ENCODE data around the gene MAML3.
"Not testable (repeated sequence)": the region's sequence is repeated elsewhere in the genome, so short reads cannot be mapped to it uniquely, and the experiment has no call there.

The MAML3 gene

GRCh38 chr4:139719381-139720101, 434.4 kb downstream of the MAML3 start:
- in situ Hi-C loops (cut with HindIII; ENCODE audit: low sequenced_read_pairs): no loop called here

GRCh38 chr4:139718833-139719232, 435.2 kb downstream of the MAML3 start:
- in situ Hi-C loops (cut with HindIII; ENCODE audit: low sequenced_read_pairs): no loop called here

GRCh38 chr4:139718358-139718757, 435.6 kb downstream of the MAML3 start:
- in situ Hi-C loops (cut with HindIII; ENCODE audit: low sequenced_read_pairs): no loop called here

- in situ Hi-C loops (cut with HindIII; ENCODE audit: low sequenced_read_pairs): no loop called here
These were observed 438.1 kb downstream of the MAML3 start for GRCh38 chr4:139715746-139716391.

- in situ Hi-C loops (cut with HindIII; ENCODE audit: low sequenced_read_pairs): no loop called here
These were observed 441.1 kb downstream of the MAML3 start for GRCh38 chr4:139712882-139713281.

- in situ Hi-C loops (cut with HindIII; ENCODE audit: low sequenced_read_pairs): no loop called here
These were observed 442.5 kb downstream of the MAML3 start for GRCh38 chr4:139711461-139711860.

GRCh38 chr4:139710073-139710472, 443.9 kb downstream of the MAML3 start:
- in situ Hi-C loops (cut with HindIII; ENCODE audit: low sequenced_read_pairs): no loop called here

- in situ Hi-C loops (cut with HindIII; ENCODE audit: low sequenced_read_pairs): no loop called here
These were observed 444.3 kb downstream of the MAML3 start for GRCh38 chr4:139709660-139710059.

- in situ Hi-C loops (cut with HindIII; ENCODE audit: low sequenced_read_pairs): no loop called here
These were observed 449.0 kb downstream of the MAML3 start for GRCh38 chr4:139704915-139705485.

GRCh38 chr4:139700568-139700967, 453.4 kb downstream of the MAML3 start:
- in situ Hi-C loops (cut with HindIII; ENCODE audit: low sequenced_read_pairs): no loop called here

- in situ Hi-C loops (cut with HindIII; ENCODE audit: low sequenced_read_pairs): not testable (repeated sequence)
These were observed 455.6 kb downstream of the MAML3 start for GRCh38 chr4:139698167-139698925.

- in situ Hi-C loops (cut with HindIII; ENCODE audit: low sequenced_read_pairs): no loop called here
These were observed 457.5 kb downstream of the MAML3 start for GRCh38 chr4:139696491-139696890.

GRCh38 chr4:139694522-139695107, 459.4 kb downstream of the MAML3 start:
- in situ Hi-C loops (cut with HindIII; ENCODE audit: low sequenced_read_pairs): no loop called here

GRCh38 chr4:139692309-139693012, 461.5 kb downstream of the MAML3 start:
- in situ Hi-C loops (cut with HindIII; ENCODE audit: low sequenced_read_pairs): no loop called here

GRCh38 chr4:139690419-139690818, 463.6 kb downstream of the MAML3 start:
- in situ Hi-C loops (cut with HindIII; ENCODE audit: low sequenced_read_pairs): no loop called here

- in situ Hi-C loops (cut with HindIII; ENCODE audit: low sequenced_read_pairs): no loop called here
These were observed 464.8 kb downstream of the MAML3 start for GRCh38 chr4:139689093-139689722.

GRCh38 chr4:139686988-139687387, 467.0 kb downstream of the MAML3 start:
- in situ Hi-C loops (cut with HindIII; ENCODE audit: low sequenced_read_pairs): no loop called here

GRCh38 chr4:139686130-139686529, 467.9 kb downstream of the MAML3 start:
- in situ Hi-C loops (cut with HindIII; ENCODE audit: low sequenced_read_pairs): no loop called here

GRCh38 chr4:139685180-139685579, 468.8 kb downstream of the MAML3 start:
- in situ Hi-C loops (cut with HindIII; ENCODE audit: low sequenced_read_pairs): no loop called here

- in situ Hi-C loops (cut with HindIII; ENCODE audit: low sequenced_read_pairs): no loop called here
These were observed 469.6 kb downstream of the MAML3 start for GRCh38 chr4:139684351-139684750.

Measured in endothelial cell of hepatic sinusoid (primary cell).